HCT116 (cell line): ENCODE data around the gene CCDC187.

Experiments
- EZH2phosphoT487 ChIP-seq: fragments of 200-600 bp; IDR thresholded peaks from 2 replicates; pipeline ENCODE4 v1.6.1; 2018; ENCODE audit warnings: antibody characterized with exemption, borderline replicate concordance
- REST ChIP-seq: IDR thresholded peaks from 2 replicates; pipeline ENCODE4 v1.6.1; 2012; ENCODE audit warnings: low read depth
- SP1 ChIP-seq: IDR thresholded peaks from 2 replicates; pipeline ENCODE4 v1.6.1; 2012; ENCODE audit warnings: low read depth
- TF ChIP-seq, protein P1 (sequence below), 3 experiments: fragments of 200-600 bp in 1 of 3; sonication (generic) in 1 of 3; IDR thresholded peaks in 2 of 3; conservative IDR thresholded peaks in 1 of 3; 2 replicates each; pipeline ENCODE4 v1.5.1; 2012 to 2017; ENCODE audit warnings: low read depth in 2 of 3, low read length in 2 of 3, antibody characterized with exemption in 1 of 3, borderline replicate concordance in 1 of 3, control low read depth in 1 of 3, mild to moderate bottlenecking in 1 of 3, mixed read lengths in 1 of 3, mixed run types in 1 of 3, moderate library complexity in 1 of 3; ENCODE audit not compliant: insufficient read depth in 1 of 3

GRCh38 chr9:136218271-136218670 is 85.6 kb downstream of the CCDC187 start:
- TF ChIP-seq, protein P1, sequence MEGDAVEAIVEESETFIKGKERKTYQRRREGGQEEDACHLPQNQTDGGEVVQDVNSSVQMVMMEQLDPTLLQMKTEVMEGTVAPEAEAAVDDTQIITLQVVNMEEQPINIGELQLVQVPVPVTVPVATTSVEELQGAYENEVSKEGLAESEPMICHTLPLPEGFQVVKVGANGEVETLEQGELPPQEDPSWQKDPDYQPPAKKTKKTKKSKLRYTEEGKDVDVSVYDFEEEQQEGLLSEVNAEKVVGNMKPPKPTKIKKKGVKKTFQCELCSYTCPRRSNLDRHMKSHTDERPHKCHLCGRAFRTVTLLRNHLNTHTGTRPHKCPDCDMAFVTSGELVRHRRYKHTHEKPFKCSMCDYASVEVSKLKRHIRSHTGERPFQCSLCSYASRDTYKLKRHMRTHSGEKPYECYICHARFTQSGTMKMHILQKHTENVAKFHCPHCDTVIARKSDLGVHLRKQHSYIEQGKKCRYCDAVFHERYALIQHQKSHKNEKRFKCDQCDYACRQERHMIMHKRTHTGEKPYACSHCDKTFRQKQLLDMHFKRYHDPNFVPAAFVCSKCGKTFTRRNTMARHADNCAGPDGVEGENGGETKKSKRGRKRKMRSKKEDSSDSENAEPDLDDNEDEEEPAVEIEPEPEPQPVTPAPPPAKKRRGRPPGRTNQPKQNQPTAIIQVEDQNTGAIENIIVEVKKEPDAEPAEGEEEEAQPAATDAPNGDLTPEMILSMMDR (IDR thresholded peaks at IDR 0.05 in 2 of 3, conservative IDR thresholded peaks at IDR 0.05 in 1 of 3; ENCODE audit: borderline replicate concordance in 1 of 3, insufficient read depth in 1 of 3, low read depth in 2 of 3, low read length in 2 of 3), result no peak
- TF ChIP-seq REST (no peak), EZH2phosphoT487 (no peak), SP1 (no peak)
